Renal pelvis (tissue), 4 donors: Measurements from ENCODE around the gene TM9SF4. TPM values are rescaled to one million over a fixed set of nuclear protein-coding genes. Genes with fewer than 3 reads are reported as not detected.
A peak's percentile ranks its signal among the peaks of the same experiment; 100 is the strongest.
"Not testable (repeated sequence)": the region's sequence is repeated elsewhere in the genome, so short reads cannot be mapped to it uniquely, and the experiment has no call there.

Experiments used
- DNase-seq: peaks from one replicate; pipeline ENCODE4 v3.0.0-alpha.2; 2013
- polyA plus RNA-seq, 3 donors: library from polyadenylated mRNA; unstranded; fragments of 120-200 nt; gene quantifications; one replicate each; pipeline ENCODE4 v1.2.1, GENCODE V29; 2013; ENCODE audit not compliant: insufficient read length in 3 of 3

TM9SF4 gene
- polyA plus RNA-seq, 3 donors = 66.6 to 73.9 (median 71.9) TPM

DNA sequence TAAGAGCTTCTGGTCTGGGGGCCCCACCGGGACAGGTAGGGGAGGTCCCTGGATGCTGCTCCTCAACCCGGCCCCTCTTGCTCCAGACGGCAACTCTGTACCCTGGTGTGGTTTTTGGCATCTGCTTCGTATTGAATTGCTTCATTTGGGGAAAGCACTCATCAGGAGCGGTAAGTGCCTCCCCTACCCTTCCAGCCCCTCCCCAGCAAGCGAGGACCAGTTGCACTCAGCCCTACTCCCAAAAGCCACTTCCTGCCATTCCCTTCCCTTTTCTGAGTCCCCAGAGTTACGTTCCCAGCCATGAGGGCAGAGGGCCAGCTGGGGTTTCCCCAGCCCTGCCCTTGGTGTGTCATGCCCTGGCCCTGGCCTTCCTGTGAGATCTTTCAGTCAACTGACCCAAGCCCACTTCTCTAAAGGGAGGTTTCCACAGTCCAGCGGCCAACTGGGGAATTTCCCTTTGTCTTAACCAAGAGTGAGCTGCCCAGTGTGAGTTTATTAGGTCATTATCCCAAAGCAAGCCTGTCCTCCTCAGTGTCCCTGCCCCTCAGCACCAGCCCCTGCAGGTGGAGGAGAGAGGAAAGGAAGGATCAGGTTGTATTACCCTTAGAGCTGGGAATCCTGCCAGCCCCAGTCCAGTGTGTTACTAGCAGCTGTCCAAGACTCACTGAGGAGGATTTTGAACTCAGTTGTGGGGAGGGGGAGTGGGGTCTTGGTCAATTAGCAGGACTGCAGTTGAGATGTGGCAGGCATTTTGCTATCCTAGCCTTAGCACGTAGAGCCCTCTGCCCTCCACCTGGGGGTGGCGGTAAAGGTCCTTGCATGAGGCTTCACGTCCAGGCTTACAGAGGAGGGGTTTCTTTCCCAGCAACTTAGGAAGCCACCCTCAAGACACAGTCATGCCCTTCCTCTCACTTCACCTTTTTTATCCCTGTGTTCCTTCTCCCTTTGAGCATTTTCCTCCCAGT lies 45.8 kb downstream of the TM9SF4 start:
- DNase-seq = peak; percentile 74

DNA sequence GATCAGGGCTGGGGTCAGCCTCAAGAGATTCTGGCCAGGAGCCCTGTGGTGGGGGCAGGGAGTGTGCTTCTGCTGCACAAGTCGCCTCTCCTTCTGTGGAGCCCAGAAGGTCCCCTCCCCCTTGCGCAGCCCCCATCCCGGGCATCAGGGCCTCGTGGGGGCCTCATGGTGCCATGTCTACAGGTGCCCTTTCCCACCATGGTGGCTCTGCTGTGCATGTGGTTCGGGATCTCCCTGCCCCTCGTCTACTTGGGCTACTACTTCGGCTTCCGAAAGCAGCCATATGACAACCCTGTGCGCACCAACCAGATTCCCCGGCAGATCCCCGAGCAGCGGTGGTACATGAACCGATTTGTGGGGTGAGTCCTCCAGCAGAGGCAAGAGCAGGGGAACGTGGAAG lies 48.1 kb downstream of the TM9SF4 start:
- DNase-seq = no peak

DNA sequence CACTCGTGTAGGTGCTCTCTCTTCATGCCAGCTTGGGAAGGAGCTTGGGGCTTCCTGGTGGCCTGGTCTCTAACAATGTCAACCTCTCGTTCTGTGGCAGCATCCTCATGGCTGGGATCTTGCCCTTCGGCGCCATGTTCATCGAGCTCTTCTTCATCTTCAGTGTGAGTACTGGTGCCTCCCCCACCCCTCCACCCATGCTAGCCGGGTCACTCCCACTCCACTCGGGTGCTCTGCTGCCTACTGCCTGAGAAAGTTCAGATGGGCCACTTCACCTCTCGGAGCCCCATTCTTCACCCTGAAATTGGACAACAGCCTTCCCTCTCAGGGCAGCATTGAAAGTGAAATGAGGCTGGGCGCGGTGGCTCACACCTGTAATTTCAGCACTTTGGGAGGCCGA lies 48.8 kb downstream of the TM9SF4 start:
- DNase-seq = no peak

DNA sequence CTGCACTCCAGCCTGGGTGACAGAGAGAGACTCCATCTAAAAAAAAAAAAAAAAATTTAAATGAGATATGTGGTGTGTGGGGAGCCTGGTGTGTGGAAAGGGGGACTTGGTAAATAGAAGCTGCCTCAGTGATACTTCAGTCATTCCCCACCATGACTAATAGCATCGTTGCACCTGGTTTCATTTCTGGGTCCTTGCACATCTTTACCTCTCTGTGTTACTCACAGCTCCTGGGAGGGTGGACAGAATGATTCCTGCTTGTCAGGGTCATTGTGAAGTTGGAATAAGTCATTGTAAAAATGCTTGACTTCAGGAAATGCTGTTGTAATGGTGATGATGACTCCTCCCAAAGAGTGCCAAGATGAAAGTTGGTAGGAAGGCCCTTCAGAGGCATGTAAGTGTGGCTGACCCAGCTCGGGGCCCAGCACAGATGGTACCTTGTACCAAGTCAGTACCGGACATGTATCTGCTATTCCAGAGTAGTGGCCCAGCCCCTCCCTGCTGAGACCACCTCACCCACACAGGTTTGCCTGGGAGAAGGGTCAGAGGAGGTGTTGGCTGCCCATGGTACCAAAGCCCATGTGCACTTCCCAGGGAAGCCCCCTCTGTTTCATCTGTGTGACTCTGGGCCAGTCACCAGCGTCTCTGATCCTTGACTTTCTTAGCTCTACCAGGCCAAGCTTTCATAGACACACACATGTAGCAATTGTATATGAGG lies 49.6 kb downstream of the TM9SF4 start:
- DNase-seq = no peak

DNA sequence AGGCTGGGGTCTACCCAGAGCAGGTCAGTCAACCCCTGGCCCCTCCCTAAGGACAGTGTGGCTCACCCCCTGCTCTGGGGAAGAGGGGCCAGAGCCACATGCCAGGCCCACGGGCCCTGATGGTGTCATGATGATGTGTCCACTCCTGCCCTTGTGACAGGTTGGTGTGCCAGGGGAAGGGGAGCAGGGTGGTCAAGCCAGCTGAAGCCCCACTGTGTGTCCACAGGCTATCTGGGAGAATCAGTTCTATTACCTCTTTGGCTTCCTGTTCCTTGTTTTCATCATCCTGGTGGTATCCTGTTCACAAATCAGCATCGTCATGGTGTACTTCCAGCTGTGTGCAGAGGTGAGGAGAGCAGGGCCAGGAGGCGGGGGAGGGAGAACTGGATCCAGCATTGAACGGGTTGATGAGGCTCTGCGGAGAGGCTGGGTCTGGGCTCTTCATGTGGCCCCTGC lies 50.3 kb downstream of the TM9SF4 start:
- no peak for DNase-seq

DNA sequence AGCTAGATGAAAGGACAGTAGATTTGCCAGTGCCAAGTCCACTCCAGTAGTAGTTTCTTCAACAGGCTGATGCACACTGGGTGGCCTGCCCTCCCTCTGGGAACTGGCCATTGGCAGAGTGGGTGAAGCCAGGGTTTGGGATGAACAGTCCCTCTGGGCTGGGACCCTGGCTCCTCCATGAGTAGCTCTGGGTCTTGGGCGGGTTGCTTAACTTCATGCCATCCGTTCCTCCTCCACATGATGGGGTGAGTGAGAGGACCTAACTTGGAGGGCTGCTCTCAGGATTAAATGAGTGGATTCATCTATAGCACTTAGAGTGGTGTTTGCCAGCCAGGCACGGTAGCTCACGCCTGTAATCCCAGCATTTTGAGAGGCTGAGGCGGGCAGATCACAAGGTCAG lies 50.8 kb downstream of the TM9SF4 start:
- DNase-seq = no peak

DNA sequence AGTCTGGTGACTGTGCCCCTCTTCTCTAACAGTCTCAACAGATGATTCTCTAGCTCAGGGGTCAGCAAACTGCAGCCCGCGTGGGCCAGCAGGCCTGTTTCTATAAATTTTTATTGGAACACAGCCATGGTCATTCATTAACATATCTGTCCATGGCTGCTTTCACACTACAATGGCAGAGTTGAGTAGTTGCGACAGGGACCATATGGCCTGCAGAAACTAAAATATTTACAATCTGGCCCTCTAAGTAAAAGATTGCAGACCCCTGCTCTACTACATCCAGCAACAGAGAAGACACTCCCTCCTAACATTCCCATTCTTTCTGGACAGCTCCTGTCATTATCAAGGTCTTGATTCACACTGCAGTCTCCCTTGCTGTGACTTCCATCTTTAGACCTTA lies 52.8 kb downstream of the TM9SF4 start:
- peak; percentile 38 for DNase-seq

DNA sequence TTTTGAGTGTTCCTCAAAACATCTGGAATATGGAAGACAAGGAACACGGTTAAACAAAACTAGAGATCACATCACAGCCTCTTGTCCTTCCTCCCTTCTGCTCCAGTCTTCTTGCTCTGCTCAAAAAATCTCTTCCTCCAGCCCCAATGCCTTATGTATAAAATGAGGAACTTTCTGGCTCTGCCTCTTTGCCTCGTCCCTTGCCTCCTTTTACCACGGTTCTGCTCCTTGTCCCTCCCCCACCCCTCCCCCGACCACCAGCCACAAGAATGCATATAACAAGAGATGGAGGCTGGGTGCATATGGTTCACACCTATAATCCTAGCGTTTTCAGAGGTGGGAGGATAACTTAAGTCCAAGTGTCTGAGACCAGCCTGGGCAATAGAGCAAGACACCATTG lies 54.4 kb downstream of the TM9SF4 start:
- DNase-seq = no peak

DNA sequence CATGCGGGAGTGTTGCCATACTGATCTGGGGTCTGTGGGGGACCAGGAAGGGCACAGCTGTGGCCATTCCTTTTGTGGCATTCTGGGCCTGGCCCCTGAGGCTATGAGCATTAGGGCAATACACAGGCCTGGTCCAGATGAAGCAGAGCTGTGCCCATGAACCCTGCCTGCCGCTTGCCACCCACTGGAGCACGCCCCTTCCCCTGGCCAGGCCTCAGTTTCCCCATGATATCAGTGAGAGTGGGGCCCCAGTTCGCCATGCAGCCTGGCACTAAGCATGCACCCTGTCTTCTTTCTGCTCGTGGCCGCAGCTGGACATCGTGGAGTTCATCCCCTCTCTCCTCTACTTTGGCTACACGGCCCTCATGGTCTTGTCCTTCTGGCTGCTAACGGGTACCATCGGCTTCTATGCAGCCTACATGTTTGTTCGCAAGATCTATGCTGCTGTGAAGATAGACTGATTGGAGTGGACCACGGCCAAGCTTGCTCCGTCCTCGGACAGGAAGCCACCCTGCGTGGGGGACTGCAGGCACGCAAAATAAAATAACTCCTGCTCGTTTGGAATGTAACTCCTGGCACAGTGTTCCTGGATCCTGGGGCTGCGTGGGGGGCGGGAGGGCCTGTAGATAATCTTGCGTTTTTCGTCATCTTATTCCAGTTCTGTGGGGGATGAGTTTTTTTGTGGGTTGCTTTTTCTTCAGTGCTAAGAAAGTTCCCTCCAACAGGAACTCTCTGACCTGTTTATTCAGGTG lies 55.6 kb downstream of the TM9SF4 start:
- DNase-seq = no peak

DNA sequence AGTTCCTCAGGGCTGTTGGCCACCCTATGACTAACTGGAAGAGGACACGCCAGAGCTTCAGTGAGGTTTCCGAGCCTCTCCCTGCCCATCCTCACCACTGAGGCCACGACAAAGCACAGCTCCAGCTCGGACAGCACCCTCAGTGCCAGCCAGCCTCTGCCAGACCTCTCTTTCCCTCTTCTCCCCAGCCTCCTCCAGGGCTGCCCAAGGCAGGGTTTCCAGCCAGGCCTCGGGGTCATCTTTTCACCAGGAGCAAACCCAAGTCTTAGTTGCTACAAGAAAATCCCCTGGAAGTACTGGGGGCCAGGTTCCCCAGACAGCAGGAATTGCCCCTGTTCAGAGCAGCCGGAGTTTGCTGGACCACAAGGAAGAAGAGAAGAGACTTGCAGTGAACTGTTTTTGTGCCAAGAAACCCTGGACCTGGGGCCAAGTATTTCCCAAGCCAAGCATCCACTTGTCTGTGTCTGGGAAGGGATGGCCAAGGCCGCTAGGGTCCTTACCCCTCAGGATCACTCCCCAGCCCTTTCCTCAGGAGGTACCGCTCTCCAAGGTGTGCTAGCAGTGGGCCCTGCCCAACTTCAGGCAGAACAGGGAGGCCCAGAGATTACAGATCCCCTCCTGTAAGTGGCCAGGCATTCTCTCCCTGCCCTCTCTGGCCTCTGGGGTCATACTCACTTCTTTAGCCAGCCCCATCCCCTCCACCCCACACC lies 56.5 kb downstream of the TM9SF4 start:
- DNase-seq = no peak

DNA sequence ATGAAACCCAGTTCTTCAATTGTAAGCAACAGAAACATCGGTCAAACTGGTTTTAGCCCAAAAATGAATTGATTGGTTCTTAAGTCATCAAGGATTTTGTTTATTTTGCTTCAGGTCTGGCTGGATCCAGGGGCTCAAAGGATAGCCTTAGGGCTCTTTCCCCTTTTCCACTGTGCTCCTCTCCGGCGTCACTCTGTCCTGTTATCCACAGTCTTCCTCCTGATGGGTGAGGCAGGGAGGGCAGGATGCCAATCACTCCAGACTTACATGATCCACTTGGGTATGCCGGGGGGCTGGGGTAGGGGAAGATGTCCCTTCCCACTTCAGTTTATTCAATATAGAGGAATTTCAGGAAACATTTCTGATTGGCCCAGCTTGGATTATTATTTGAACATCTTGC lies 58.0 kb downstream of the TM9SF4 start:
- no peak for DNase-seq

DNA sequence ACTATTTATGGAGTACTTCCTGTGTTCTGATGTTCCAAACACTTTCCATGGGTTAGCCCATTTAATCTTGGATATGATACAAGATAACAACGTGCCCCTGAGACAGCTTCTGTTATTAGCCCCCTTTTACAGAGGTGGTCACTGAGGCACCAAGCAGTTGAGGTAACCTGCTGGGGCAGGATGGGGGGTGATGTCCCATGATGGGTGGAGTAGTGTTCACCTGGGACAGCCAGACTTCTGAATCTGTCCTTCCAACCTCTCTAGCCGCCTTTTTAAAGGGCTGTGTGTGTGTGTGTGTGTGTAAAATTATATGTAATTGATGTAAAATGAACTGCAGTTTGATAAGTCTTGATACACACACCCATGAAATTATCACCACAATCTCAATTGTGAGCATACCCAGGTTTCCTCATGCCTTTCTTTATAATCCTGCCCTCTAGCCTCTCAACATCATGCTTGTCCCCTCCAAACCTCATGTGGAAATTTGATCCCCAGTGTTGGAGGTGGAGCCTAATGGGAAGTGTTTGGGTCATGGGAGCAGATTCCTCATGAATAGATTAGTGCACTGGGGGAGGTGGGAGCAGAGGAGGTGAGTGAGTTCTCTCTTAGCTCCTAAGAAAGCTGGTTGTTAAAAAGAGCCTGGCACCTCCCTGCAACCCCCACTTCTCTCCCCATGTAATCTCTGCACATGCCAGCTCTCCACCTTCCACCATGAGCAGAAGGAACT lies 58.8 kb downstream of the TM9SF4 start:
- DNase-seq = peak; percentile 54

DNA sequence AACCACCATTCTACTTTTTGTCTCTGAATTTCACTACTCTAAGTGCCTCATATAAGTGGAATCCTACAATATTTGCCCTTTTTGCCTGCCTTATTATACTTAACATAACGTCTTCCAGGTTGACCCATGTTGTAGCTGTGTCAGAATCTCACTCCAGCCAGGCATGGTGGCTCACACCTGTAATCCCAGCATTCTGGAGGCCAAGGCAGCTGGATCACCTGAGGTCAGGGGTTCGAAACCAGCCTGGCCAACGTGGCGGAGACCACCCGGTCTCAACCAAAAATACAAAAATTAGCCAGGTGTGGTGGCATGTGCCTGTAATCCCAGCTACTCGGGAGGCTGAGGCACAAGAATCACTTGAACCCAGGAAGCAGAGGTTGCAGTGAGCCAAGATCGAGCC lies 68.2 kb downstream of the TM9SF4 start:
- not testable (repeated sequence) for DNase-seq

DNA sequence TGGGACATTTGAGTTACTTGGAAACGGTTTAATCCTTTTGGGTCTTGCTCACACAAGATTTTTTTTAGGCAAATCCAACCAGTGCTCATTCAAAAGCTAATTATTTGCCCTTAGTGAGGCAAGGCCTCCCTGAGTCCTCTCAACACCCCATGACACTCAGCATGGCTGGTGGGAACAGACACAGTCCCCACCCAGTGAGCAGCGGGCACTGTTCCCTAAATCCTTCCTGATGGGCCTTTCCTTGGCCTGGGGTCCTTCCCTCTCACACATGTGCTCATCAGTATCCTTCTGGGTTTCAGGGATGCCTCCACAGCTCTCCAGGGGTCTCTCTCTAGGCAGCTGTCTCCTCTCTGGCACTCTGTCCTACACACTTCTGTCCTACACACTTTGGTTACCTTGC lies 70.0 kb downstream of the TM9SF4 start:
- DNase-seq = no peak

DNA sequence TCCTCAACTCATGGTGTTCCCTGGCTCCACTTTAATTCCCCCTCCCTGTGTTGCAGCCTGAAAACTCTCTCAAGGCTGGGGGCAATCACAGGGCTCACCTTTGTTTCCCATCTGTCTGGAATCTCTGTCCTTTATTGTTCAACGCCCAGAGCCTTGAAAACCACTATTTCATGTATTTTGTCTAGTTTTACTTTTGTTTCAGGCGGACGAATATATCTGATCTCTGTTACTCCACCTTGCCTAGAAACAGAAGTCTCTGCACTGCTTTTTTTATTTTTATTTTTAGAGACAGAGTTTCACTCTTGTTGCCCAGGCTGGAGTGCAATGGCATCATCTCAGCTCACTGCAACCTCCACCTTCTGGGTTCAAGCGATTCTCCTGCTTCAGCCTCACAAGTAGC lies 70.4 kb downstream of the TM9SF4 start:
- no peak for DNase-seq

DNA sequence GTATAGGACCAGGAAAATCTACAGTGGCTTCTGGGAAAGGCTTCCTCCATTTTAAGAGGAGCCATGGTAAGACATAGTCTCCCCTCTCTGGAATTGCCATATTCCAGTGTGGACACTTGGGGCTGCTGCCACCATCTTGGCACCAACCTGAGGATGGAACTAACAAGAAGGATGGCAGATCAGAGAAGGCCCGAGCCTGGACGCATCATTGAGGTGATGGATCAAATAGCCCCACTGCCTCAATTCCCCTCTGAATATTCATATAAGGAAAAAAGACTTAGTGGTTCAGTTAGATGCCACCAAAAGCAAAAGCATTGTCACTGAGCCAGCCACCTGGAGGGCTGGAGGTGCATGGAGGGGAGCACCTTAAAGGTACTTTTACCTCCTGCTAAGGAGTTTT lies 72.1 kb downstream of the TM9SF4 start:
- no peak for DNase-seq

DNA sequence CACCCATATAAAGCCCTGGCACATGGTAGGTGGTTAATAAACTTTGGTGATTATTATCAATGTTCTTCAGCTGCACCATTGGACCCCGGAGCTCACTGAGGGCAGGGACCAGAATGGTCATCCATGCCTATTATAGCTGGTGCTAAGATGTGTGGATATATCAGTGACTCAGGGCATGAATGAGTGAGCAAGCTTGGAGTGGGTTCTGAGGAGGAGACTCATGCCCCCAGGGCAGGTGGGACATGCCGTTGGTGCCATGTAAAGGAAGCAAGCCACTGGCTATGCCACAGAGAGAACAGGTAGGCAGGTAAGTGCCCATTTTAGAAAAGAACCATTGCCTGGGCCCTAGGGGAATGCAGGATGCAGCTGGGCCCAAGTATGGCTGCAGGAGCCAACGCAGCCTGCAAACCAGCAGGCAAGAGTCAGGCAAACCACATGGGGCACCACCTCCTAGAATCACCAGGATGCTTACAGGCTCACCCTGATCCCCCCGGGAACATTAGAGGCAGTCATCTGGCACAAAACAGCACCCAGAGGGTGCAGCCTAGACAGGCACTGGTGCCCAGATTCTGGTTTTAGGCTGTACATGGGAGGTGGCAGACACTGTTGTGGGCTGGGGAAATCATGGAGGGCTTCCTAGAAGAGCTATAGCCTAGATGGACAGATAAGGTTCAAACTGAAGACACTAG lies 74.6 kb downstream of the TM9SF4 start:
- no peak for DNase-seq

DNA sequence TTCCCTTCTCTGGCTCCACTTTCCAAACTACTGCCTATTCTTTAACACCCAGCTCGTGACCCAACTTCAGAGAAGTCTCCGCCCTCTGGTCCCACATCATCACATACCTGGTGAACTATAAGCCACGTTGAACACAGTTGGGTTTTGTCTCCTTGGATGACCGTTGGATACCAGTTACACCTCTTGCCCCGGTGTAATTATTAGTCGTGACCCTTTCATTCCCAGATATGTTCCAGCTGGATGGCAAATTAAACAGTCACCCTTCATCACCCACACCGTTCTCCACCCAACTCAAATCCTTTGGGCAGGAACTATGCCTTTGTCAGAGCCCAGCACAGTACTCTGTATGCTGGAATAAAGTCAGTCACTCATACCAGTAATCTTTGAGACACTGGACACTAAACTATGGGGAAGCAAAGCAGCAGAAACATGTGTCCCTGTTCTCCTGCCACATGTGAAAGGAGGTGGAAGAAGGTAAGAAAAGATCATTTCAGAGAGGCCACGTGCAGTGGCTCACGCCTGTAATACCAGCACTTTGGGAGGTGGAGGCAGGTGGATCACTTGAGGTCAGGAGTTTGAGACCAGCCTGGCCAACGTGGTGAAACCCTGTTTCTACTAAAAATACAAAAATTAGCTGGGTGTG lies 75.6 kb downstream of the TM9SF4 start:
- DNase-seq = no peak

DNA sequence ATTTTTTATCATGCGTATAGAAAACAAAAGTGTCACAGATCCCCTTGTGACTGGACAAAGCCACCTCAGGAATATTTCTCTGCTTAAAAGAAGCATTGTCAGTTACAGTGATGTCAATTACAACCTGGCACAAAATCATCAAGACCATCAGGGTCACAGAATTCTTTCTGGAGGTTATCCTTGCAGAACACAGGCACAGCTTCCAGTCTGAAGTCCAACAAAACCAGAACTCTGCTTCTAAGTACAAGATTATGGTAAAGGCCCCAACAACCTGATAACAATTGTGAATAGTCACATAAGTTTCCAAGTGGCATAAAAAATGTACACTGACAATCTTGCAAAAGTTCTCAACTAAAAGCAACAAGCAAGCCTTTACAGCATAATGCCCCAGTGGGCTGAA lies 77.0 kb downstream of the TM9SF4 start:
- DNase-seq = no peak
